Upper lobe of left lung (tissue), 4 donors: ENCODE results near the gene PRSS2.

Source experiments
- CTCF ChIP-seq, 6 experiments: fragments of 450-650 bp in 4 of 6; fragments of 200-600 bp in 2 of 6; sonication (generic) in 2 of 6; IDR thresholded peaks; one replicate each; pipeline ENCODE4 v1.5.1; 2016 to 2019; ENCODE audit warnings: antibody characterized with exemption in 6 of 6
- POLR2A ChIP-seq, 4 donors: fragments of 450-650 bp; IDR thresholded peaks; one replicate each; pipeline ENCODE4 v1.5.1; 2016 to 2017; ENCODE audit warnings: antibody characterized with exemption in 4 of 4, mild to moderate bottlenecking in 2 of 4

GRCh38 chr7:142797391-142798377 lies 26.9 kb downstream of the PRSS2 start:
- TF ChIP-seq CTCF (IDR thresholded peaks at IDR 0.05) (no peak), POLR2A (IDR thresholded peaks at IDR 0.05) (no peak)
